GM23338 (cell line): ENCODE measurements around the gene OR7D4. TPM values are rescaled to one million over a fixed set of nuclear protein-coding genes. Genes with fewer than 3 reads are reported as not detected.

ENCODE experiments used
- ATAC-seq: fragments of 200-7000 bp; cut with Tn5 transposase; 3 replicates; pipeline ENCODE4 v1.9.1; 2020
- DNase-seq: peaks from one replicate; pipeline ENCODE4 v3.0.0-alpha.2; 2015; ENCODE audit warnings: low spot score
- H2AFZ ChIP-seq: fragments of 200-600 bp; sonication (generic); 2 replicates; pipeline ENCODE4 v1.8.0; 2016; ENCODE audit warnings: antibody characterized with exemption, mild to moderate bottlenecking, moderate library complexity
- H3F3A ChIP-seq: fragments of 200-600 bp; sonication (generic); replicated peaks from 2 replicates; pipeline ENCODE4 v1.8.0; 2017; ENCODE audit warnings: antibody characterized with exemption, mixed run types, low read depth
- H3K27ac ChIP-seq: fragments of 200-600 bp; sonication (generic); 2 replicates; pipeline ENCODE4 v1.6.1; 2016; ENCODE audit warnings: low read depth
- H3K27me3 ChIP-seq: fragments of 200-600 bp; sonication (generic); 2 replicates; pipeline ENCODE4 v1.8.0; 2016; ENCODE audit warnings: mild to moderate bottlenecking, mixed run types, moderate library complexity; ENCODE audit not compliant: insufficient read depth
- H3K36me3 ChIP-seq: fragments of 200-600 bp; sonication (generic); 2 replicates; pipeline ENCODE4 v1.8.0; 2016; ENCODE audit warnings: mild to moderate bottlenecking; ENCODE audit not compliant: insufficient read depth
- H3K4me1 ChIP-seq: fragments of 200-600 bp; sonication (generic); 2 replicates; pipeline ENCODE4 v1.8.0; 2016; ENCODE audit warnings: mild to moderate bottlenecking, moderate library complexity; ENCODE audit not compliant: insufficient read depth
- H3K4me2 ChIP-seq: fragments of 200-600 bp; sonication (generic); 2 replicates; pipeline ENCODE4 v1.7.1; 2017; ENCODE audit warnings: mixed run types
- H3K4me3 ChIP-seq: fragments of 200-600 bp; sonication (generic); 2 replicates; pipeline ENCODE4 v1.6.1; 2016; ENCODE audit warnings: mixed run types
- H3K79me2 ChIP-seq: fragments of 200-600 bp; sonication (generic); replicated peaks from 2 replicates; pipeline ENCODE4 v1.8.0; 2017; ENCODE audit warnings: mild to moderate bottlenecking; ENCODE audit not compliant: insufficient read depth
- H3K9me2 ChIP-seq: fragments of 200-600 bp; sonication (generic); 2 replicates; pipeline ENCODE4 v1.8.0; 2017; ENCODE audit not compliant: insufficient read depth
- H4K20me1 ChIP-seq: fragments of 200-600 bp; sonication (generic); replicated peaks from 2 replicates; pipeline ENCODE4 v1.8.0; 2017; ENCODE audit warnings: mild to moderate bottlenecking; ENCODE audit not compliant: insufficient read depth
- H3K27ac Mint-ChIP-seq: 2 replicates; pipeline ENCODE4 v1.8.0; 2020; ENCODE audit warnings: inconsistent platforms, mild to moderate bottlenecking, moderate library complexity, mixed read lengths
- H3K27me3 Mint-ChIP-seq: 3 replicates; pipeline ENCODE4 v1.8.0; 2022; ENCODE audit warnings: low read depth, mild to moderate bottlenecking, moderate library complexity, mixed read lengths, inconsistent platforms; ENCODE audit not compliant: insufficient read depth, poor library complexity
- H3K36me3 Mint-ChIP-seq: 3 replicates; pipeline ENCODE4 v1.8.0; 2021; ENCODE audit warnings: low read depth, mild to moderate bottlenecking, inconsistent platforms, moderate library complexity, mixed read lengths
- H3K4me1 Mint-ChIP-seq: 3 replicates; pipeline ENCODE4 v1.8.0; 2020; ENCODE audit warnings: mild to moderate bottlenecking, inconsistent platforms, mixed read lengths
- H3K4me3 Mint-ChIP-seq: 3 replicates; pipeline ENCODE4 v1.8.0; 2021; ENCODE audit warnings: moderate library complexity, mild to moderate bottlenecking, inconsistent platforms, mixed read lengths
- H3K9me3 Mint-ChIP-seq: 3 replicates; pipeline ENCODE4 v1.8.0; 2020; ENCODE audit warnings: moderate library complexity, mild to moderate bottlenecking, inconsistent platforms, mixed read lengths
- CREB1 ChIP-seq: fragments of 250-450 bp; sonication (Bioruptor Pico); IDR thresholded peaks from 2 replicates; pipeline ENCODE4 v1.5.0; 2020; ENCODE audit warnings: low read depth, mild to moderate bottlenecking, moderate library complexity
- EZH2 ChIP-seq: fragments of 200-600 bp; sonication (generic); IDR thresholded peaks from one replicate; pipeline ENCODE4 v1.8.0; 2017; ENCODE audit warnings: antibody characterized with exemption, mild to moderate bottlenecking, low read depth; ENCODE audit not compliant: unreplicated experiment
- POLR2AphosphoS5 ChIP-seq: IDR thresholded peaks from 2 replicates; pipeline ENCODE4 v1.6.1; 2016; ENCODE audit warnings: antibody characterized with exemption, low read depth
- STAT1 ChIP-seq: IDR thresholded peaks from one replicate; pipeline ENCODE4 v1.6.1; 2016; ENCODE audit warnings: antibody characterized with exemption; ENCODE audit not compliant: unreplicated experiment
- ZNF114 ChIP-seq: fragments of 250-450 bp; sonication (Bioruptor Pico); IDR thresholded peaks from 2 replicates; pipeline ENCODE4 v1.5.0; 2020; ENCODE audit warnings: mild to moderate bottlenecking, moderate library complexity
- ZNF331 ChIP-seq: fragments of 250-450 bp; sonication (Bioruptor Pico); IDR thresholded peaks from 2 replicates; pipeline ENCODE4 v1.5.0; 2020; ENCODE audit warnings: low read depth, mild to moderate bottlenecking, moderate library complexity
- polyA plus RNA-seq: library from polyadenylated mRNA; unstranded; fragments of >200 nt; fragmentation: Nextera tagmentation; extraction: Ambion mirVana; gene quantifications from 2 replicates; pipeline ENCODE4 v1.2.1, GENCODE V29; 2016
- total RNA-seq: library from RNA; depleted of rRNA; stranded (reverse); fragments of >200 nt; shearing (Covaris generic); gene quantifications from 2 replicates; pipeline ENCODE4 v1.2.3, GENCODE V29; 2014; rRNA removed
- TF ChIP-seq, protein P1 (sequence below): IDR thresholded peaks from 2 replicates; pipeline ENCODE4 v1.6.1; 2016; ENCODE audit warnings: antibody characterized with exemption
- TF ChIP-seq, protein P2 (sequence below): IDR thresholded peaks from one replicate; pipeline ENCODE4 v1.6.1; 2018; ENCODE audit warnings: antibody characterized with exemption; ENCODE audit not compliant: unreplicated experiment
- TF ChIP-seq, protein P3 (sequence below), 2 experiments: fragments of 200-600 bp in 1 of 2; sonication (generic) in 1 of 2; conservative IDR thresholded peaks; 2 replicates each; pipeline versions ENCODE4 v1.5.1 to v1.6.1; 2016 to 2017; ENCODE audit warnings: antibody characterized with exemption in 2 of 2, low read depth in 2 of 2, mild to moderate bottlenecking in 2 of 2, moderate library complexity in 1 of 2

OR7D4 gene
- total and polyA plus RNA-seq, 2 experiments from 2014 or later: not detected

DNA sequence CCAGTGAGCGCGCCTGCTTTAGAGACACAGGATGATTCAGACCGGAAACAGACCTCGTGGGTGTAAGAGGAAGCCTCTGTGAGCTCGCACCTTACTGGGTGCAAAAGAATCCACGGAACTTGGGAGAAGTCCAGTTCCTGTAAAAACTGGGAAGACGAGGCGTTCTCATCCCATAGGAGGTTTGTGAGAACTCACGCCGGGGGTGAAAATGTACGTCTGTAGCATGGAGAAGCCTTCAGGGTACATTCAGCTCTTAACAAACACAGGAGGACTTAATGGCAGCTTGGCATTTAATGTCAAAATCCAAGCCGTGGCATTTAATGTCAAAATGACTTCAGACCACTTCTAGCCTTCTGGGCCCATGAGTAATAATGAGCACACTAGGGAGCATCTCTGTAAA lies 58.0 kb downstream of the OR7D4 start:
- Histone ChIP-seq H3K4me2 (no peak overlapping the region), H3F3A (no peaks in the 10 kb centered on the region), H3K27me3 (no peaks in the 10 kb centered on the region), H3K4me1 (no peaks in the 10 kb centered on the region), H2AFZ (no peak overlapping the region), H3K79me2 (peaks cover 16% of the 10 kb centered on the region), H3K36me3 (peaks cover 59% of the 10 kb centered on the region), H3K4me3 (no peak overlapping the region), H3K9me2 (no peaks in the 10 kb centered on the region), H4K20me1 (peaks cover 7% of the 10 kb centered on the region; the same call in 1 of the 2 replicates), H3K27ac (no peak overlapping the region)
- DNase-seq: no peak
- H3K27ac Mint-ChIP-seq: no peak overlapping the region
- H3K9me3 Mint-ChIP-seq: peaks cover 56% of the 10 kb centered on the region
- H3K36me3 Mint-ChIP-seq: peaks cover 97% of the 10 kb centered on the region
- no peak overlapping the region for H3K4me3 Mint-ChIP-seq
- H3K27me3 Mint-ChIP-seq: no peaks in the 10 kb centered on the region
- no peaks in the 10 kb centered on the region for H3K4me1 Mint-ChIP-seq
- no peak for ATAC-seq
- TF ChIP-seq POLR2AphosphoS5 (no peak), EZH2 (no peak), CREB1 (CRISPR knock-in tag) (no peak), ZNF331 (CRISPR knock-in tag) (no peak), ZNF114 (CRISPR knock-in tag) (no peak), STAT1 (no peak)
- TF ChIP-seq, protein P1, sequence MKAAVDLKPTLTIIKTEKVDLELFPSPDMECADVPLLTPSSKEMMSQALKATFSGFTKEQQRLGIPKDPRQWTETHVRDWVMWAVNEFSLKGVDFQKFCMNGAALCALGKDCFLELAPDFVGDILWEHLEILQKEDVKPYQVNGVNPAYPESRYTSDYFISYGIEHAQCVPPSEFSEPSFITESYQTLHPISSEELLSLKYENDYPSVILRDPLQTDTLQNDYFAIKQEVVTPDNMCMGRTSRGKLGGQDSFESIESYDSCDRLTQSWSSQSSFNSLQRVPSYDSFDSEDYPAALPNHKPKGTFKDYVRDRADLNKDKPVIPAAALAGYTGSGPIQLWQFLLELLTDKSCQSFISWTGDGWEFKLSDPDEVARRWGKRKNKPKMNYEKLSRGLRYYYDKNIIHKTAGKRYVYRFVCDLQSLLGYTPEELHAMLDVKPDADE: no peak
- TF ChIP-seq, protein P2, sequence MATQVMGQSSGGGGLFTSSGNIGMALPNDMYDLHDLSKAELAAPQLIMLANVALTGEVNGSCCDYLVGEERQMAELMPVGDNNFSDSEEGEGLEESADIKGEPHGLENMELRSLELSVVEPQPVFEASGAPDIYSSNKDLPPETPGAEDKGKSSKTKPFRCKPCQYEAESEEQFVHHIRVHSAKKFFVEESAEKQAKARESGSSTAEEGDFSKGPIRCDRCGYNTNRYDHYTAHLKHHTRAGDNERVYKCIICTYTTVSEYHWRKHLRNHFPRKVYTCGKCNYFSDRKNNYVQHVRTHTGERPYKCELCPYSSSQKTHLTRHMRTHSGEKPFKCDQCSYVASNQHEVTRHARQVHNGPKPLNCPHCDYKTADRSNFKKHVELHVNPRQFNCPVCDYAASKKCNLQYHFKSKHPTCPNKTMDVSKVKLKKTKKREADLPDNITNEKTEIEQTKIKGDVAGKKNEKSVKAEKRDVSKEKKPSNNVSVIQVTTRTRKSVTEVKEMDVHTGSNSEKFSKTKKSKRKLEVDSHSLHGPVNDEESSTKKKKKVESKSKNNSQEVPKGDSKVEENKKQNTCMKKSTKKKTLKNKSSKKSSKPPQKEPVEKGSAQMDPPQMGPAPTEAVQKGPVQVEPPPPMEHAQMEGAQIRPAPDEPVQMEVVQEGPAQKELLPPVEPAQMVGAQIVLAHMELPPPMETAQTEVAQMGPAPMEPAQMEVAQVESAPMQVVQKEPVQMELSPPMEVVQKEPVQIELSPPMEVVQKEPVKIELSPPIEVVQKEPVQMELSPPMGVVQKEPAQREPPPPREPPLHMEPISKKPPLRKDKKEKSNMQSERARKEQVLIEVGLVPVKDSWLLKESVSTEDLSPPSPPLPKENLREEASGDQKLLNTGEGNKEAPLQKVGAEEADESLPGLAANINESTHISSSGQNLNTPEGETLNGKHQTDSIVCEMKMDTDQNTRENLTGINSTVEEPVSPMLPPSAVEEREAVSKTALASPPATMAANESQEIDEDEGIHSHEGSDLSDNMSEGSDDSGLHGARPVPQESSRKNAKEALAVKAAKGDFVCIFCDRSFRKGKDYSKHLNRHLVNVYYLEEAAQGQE: no peak
- TF ChIP-seq, protein P3, sequence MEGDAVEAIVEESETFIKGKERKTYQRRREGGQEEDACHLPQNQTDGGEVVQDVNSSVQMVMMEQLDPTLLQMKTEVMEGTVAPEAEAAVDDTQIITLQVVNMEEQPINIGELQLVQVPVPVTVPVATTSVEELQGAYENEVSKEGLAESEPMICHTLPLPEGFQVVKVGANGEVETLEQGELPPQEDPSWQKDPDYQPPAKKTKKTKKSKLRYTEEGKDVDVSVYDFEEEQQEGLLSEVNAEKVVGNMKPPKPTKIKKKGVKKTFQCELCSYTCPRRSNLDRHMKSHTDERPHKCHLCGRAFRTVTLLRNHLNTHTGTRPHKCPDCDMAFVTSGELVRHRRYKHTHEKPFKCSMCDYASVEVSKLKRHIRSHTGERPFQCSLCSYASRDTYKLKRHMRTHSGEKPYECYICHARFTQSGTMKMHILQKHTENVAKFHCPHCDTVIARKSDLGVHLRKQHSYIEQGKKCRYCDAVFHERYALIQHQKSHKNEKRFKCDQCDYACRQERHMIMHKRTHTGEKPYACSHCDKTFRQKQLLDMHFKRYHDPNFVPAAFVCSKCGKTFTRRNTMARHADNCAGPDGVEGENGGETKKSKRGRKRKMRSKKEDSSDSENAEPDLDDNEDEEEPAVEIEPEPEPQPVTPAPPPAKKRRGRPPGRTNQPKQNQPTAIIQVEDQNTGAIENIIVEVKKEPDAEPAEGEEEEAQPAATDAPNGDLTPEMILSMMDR (conservative IDR thresholded peaks at IDR 0.05; ENCODE audit: low read depth in 2 of 2): no peak

Other genes with a start within 250 kb of the OR7D4 start
- gene MUC16, start 209.2 kb downstream of the OR7D4 start, total RNA-seq: 0.16 and 0.42 TPM in 2 replicates
- gene MUC16, start 209.2 kb downstream of the OR7D4 start, polyA plus RNA-seq: 0.06 and 0.07 TPM in 2 replicates
- gene OR1M1, start 132.5 kb downstream of the OR7D4 start, total RNA-seq: not detected in 2 replicates
- not detected in 2 replicates for gene OR1M1, start 132.5 kb downstream of the OR7D4 start, polyA plus RNA-seq
- not detected in 2 replicates for gene OR7G2, start 112.1 kb downstream of the OR7D4 start, total RNA-seq
- not detected in 2 replicates for gene OR7G2, start 112.1 kb downstream of the OR7D4 start, polyA plus RNA-seq
- gene OR7G1, start 103.8 kb downstream of the OR7D4 start, total RNA-seq: not detected in 2 replicates
- gene OR7G1, start 103.8 kb downstream of the OR7D4 start, polyA plus RNA-seq: not detected in 2 replicates
- not detected in 2 replicates for gene OR7G3, start 92.6 kb downstream of the OR7D4 start, total RNA-seq
- gene OR7G3, start 92.6 kb downstream of the OR7D4 start, polyA plus RNA-seq: not detected in 2 replicates
- 24.7 and 32.4 TPM in 2 replicates for gene ZNF317, start 79.2 kb downstream of the OR7D4 start, total RNA-seq
- gene ZNF317, start 79.2 kb downstream of the OR7D4 start, polyA plus RNA-seq: 22.7 and 25.2 TPM in 2 replicates
- gene OR7D2, start 40.6 kb downstream of the OR7D4 start, total RNA-seq: not detected in 2 replicates
- gene OR7D2, start 40.6 kb downstream of the OR7D4 start, polyA plus RNA-seq: not detected in 2 replicates
- not detected in 2 replicates for gene OR7E24, start 31.3 kb upstream of the OR7D4 start, total RNA-seq
- gene OR7E24, start 31.3 kb upstream of the OR7D4 start, polyA plus RNA-seq: not detected in 2 replicates
- 3.3 and 11.8 TPM in 2 replicates for gene ZNF699, start 90.2 kb upstream of the OR7D4 start, total RNA-seq
- 2.6 and 3.0 TPM in 2 replicates for gene ZNF699, start 90.2 kb upstream of the OR7D4 start, polyA plus RNA-seq
- gene ZNF559, start 104.6 kb upstream of the OR7D4 start, total RNA-seq: 18.9 and 20.8 TPM in 2 replicates
- 15.4 and 19.3 TPM in 2 replicates for gene ZNF559, start 104.6 kb upstream of the OR7D4 start, polyA plus RNA-seq
- 5.0 and 7.1 TPM in 2 replicates for gene ZNF177, start 143.4 kb upstream of the OR7D4 start, total RNA-seq
- gene ZNF177, start 143.4 kb upstream of the OR7D4 start, polyA plus RNA-seq: 5.6 and 5.8 TPM in 2 replicates
- 12.0 and 13.9 TPM in 2 replicates for gene ZNF266, start 216.0 kb upstream of the OR7D4 start, total RNA-seq
- 11.0 and 12.7 TPM in 2 replicates for gene ZNF266, start 216.0 kb upstream of the OR7D4 start, polyA plus RNA-seq